GM12865 (cell line): ENCODE results near the gene LRRC38.

Source experiments
- DNase-seq: peaks from one replicate; pipeline ENCODE4 v3.0.0; 2010; ENCODE audit warnings: low read depth
- H3K4me3 ChIP-seq: 2 replicates; pipeline ENCODE4 v1.5.1; 2011; ENCODE audit warnings: mild to moderate bottlenecking, low read depth, low read length, control low read depth
- TF ChIP-seq, protein P1 (sequence below): IDR thresholded peaks from 2 replicates; pipeline ENCODE4 v1.5.1; 2011; ENCODE audit warnings: low read length, control low read depth, low read depth, inconsistent platforms; ENCODE audit not compliant: insufficient read depth; ENCODE audit errors: missing control alignments

Gene LRRC38

GRCh38 chr1:13540866-13541265 is 27.1 kb upstream of the LRRC38 start:
- TF ChIP-seq, protein P1, sequence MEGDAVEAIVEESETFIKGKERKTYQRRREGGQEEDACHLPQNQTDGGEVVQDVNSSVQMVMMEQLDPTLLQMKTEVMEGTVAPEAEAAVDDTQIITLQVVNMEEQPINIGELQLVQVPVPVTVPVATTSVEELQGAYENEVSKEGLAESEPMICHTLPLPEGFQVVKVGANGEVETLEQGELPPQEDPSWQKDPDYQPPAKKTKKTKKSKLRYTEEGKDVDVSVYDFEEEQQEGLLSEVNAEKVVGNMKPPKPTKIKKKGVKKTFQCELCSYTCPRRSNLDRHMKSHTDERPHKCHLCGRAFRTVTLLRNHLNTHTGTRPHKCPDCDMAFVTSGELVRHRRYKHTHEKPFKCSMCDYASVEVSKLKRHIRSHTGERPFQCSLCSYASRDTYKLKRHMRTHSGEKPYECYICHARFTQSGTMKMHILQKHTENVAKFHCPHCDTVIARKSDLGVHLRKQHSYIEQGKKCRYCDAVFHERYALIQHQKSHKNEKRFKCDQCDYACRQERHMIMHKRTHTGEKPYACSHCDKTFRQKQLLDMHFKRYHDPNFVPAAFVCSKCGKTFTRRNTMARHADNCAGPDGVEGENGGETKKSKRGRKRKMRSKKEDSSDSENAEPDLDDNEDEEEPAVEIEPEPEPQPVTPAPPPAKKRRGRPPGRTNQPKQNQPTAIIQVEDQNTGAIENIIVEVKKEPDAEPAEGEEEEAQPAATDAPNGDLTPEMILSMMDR: no peak
- H3K4me3 ChIP-seq: no peak overlapping the region
- no peak for DNase-seq

DNA sequence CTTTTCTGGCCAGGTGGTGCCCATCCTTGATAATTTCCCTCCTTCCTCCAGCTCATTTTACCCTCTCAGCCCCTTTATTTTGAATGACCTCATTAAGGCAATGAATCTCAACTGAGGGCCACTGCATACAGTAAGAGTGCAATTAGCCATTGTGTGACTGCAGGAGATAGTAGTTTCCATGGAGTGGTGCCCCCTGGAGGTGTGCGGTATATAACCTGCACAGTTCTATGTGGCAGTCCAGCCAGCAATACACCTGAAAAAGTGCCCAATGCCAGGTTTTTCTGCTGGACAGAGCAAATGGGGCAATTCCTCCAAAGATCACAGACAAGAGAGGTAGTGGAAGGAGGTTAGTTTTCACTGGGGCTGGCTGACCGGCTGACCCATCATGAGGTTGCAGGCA is 25.9 kb upstream of the LRRC38 start:
- TF ChIP-seq, protein P1: no peak
- H3K4me3 ChIP-seq: no peak overlapping the region
- DNase-seq: no peak

DNA sequence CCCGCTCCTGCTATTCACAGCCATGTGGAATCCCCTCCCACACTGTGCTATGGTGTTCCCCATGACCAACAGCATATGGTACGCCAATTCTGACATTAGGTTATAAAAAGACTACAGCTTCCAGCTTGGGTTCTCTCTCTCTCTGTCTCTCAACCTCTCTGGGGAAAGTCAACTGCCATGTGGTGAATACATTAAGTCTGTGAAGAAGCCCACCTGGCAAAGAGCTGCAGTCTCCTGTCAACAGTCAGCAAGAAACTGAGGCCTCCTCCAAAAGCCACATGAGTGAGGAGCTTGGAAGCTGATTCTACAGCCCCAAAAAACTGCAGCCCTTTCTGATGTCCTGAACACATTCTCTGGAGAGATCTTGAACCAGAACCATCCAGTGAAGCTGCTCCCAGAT is 25.0 kb upstream of the LRRC38 start:
- no peak for DNase-seq
- TF ChIP-seq, protein P1: no peak
- no peak overlapping the region for H3K4me3 ChIP-seq

- DNase-seq: no peak
- TF ChIP-seq, protein P1: no peak
- H3K4me3 ChIP-seq: no peak overlapping the region
Measured at GRCh38 chr1:13536571-13536970, 22.8 kb upstream of the LRRC38 start.

DNA sequence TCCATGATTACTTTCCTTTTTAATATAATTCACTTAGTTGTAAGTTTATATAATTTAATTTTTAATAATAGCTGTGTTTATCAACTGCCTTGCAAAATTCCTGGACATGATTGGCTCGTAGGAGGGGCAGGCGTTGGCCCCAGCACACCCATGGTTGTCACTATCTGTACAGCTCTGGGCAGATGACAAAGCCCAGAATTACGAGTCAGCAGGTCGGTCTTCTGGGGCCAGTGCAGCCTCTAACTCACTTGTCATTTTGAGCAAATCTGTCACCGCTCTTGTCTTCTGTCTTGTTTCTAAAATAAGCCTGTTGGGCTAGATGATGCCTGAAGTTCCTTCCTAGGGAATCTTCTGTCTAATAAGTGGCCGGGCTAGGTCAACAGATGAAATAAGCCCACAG is 21.4 kb upstream of the LRRC38 start:
- DNase-seq: no peak
- H3K4me3 ChIP-seq: no peak overlapping the region
- TF ChIP-seq, protein P1: no peak

GRCh38 chr1:13528320-13528719 is 14.5 kb upstream of the LRRC38 start:
- DNase-seq: no peak
- TF ChIP-seq, protein P1: no peak
- no peak overlapping the region for H3K4me3 ChIP-seq

GRCh38 chr1:13523780-13524477 is 10.1 kb upstream of the LRRC38 start:
- TF ChIP-seq, protein P1: no peak
- no peak overlapping the region for H3K4me3 ChIP-seq
- DNase-seq: no peak
